GF-D8 (cell line): ENCODE measurements around the gene MMP3.
"Not testable (repeated sequence)": the region's sequence is repeated elsewhere in the genome, so short reads cannot be mapped to it uniquely, and the experiment has no call there.

Experiments
- DNase-seq: peaks from one replicate; lab custom pipeline; 2025; lab: John Stamatoyannopoulos, UW

Gene MMP3

DNA sequence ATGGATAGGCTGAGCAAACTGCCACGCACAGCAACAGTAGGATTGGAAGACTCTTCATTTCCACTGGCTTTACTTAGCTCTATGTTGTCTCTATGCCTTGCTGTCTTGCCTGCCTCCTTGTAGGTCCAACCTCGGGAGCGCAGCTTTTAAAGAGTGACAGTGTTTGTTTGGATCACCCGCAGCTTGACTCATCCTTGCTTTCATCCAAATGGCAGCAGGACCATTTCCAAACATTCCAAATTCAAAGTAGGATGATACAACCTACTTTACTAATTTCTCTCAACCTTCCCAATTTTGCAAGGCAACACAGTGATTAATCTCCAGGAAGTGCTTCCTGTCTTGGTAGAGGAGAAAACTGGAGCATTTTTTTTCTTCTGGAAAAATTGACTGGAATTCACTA is at the start of gene MMP3:
Gene MMP3, minus strand, starts transcription at position 121 of the 400 bp plus-strand sequence. Its CDS starts 63 bp downstream, at position 58.
- DNase-seq, result no peak

DNA sequence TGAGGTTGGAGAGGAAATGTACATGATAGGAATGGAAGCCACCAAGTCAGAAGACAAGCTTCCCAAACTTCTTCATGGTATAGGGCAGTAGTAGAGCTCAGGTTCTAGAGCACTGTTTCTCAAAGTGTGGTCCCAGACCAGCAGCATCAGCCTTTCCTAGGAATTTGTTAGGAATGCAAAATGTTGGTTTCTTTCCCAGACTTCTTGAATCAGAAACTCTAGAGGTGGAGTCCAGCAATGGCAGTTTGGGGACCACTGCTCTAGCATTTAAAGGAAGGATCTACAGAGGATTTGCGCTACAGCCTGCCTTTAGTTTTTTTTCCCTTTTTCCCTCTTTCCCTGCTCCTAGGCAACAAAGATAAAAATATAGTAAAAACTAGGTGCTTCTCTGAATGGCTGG is 48.3 kb upstream of the MMP3 start:
- no peak for DNase-seq

DNA sequence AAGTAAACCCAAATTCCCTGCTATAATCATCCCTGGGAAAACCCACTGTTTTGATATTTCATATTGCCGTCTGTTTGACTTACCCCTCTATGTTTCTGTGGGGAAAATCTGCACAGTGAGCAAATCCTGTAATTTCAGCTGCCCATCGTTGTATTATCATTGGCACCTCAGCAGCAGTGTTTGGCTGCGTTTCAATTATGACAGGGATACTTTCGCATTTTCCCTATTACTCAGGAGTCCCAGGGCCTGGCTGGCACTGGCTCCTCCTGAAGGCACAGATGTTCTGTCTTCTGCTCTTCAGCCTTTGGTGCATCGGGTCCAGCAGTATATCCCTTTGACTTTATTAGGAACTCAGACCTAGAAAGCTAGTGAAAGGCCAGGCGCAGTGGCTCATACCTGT is 43.6 kb upstream of the MMP3 start:
- no peak for DNase-seq

DNA sequence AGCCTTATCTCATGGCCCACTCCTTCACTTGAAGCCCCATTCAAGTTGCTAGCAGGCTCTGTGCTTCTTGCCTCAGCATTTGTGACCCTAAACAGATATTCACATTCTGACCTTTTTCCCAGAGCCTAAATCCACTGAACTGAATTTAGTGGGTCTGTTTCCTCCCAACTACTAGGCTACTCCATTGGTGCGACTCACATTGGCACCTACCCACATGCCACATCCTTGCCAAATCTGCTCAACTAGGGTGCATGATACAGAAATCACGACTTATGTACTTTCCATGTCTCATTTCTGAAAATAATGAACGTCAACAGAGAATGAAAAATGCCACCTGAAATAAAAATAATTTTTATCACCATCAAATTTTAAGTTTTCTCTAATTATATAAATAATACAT is 39.7 kb upstream of the MMP3 start:
- no peak for DNase-seq

DNA sequence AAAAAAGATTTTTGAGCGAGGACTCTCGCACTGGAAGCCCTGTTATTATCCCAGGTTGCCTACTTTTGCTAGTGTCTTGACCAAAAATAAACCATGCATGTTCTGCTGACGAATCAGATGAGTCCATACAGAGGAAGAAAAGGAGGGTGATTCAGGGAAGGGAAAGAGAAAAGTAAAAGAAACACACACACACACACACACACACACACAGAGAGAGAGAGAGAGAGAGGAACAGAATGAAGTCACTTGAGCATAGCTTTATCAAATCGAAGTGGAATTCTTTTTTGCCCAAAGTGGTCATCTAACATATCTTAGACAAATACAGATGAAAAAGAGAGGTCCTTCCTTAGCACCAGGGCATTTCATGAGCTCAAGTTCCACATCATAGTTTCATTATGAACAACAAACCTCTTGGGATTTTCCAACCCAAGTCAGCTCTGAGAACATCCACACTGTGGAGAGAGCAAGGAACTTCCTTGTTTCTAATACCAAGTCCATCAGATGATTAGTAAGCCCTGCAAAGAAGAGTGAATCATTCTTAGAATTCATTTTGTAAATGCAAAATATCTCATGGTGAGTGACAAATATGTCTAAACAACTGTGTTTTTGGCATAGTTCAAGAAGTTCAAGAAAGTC is 39.1 kb upstream of the MMP3 start:
- DNase-seq, result no peak

DNA sequence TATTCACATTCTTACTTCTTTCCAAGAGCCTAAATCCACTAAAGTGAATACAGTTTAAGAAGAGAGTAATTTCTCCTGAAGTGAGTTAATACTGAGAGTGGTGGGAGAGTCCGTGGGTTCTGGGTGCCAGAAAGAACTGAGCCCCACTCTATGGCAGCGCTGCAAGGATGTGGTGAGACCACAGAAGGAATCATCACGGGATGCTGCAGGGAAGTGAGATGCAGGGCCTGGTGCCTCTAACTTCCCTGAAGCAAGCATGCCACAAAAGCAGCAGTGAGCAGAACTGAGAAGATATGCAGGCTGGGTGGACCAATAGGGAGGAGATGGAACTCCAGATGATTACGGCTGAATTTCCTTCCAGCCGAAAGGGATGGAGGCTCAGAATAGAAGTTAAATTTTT is 36.4 kb upstream of the MMP3 start:
- DNase-seq, result no peak

DNA sequence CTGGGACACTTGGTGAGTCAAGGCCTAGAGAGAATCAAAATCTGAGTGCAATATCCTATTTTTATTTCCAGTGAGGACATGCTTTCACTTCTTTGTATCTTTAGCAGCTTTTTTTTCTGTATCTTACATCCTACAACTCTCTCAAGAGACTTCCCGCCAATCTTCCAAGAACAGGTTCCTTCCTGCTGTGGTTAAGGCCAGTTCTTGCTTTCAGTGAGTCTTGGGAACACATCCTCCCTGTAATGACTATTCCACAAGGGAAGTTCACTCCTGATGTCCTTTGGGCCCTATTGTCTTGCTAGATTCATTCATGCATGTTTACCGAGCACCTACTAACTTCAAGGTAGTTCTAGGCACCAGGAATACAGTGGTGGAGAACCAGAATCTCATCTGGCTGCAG is 35.2 kb upstream of the MMP3 start:
- DNase-seq, result no peak

DNA sequence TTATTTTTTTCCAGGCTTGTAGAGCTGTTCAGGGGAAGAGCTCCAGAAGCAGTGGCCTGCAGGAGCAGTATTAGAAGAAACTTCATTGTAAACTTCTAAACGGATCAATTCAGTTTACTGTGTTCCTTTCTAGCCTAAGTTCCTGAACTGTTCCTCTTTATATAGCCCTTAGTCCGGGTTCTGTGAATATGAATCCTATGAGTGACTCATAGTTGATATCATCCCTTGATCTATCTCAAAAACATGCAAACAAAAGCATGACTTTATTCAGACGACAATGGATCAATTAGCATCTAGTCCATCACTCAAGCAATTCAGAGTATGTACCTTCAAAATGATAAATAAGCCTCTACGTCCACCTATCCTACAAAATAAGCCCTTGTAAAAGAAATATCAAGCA is 31.4 kb upstream of the MMP3 start, which contains the start of gene MMP12:
Gene MMP12, minus strand, starts transcription at position 131 of the 400 bp plus-strand sequence. Its CDS starts 45 bp downstream, at position 86.
- DNase-seq, result no peak

DNA sequence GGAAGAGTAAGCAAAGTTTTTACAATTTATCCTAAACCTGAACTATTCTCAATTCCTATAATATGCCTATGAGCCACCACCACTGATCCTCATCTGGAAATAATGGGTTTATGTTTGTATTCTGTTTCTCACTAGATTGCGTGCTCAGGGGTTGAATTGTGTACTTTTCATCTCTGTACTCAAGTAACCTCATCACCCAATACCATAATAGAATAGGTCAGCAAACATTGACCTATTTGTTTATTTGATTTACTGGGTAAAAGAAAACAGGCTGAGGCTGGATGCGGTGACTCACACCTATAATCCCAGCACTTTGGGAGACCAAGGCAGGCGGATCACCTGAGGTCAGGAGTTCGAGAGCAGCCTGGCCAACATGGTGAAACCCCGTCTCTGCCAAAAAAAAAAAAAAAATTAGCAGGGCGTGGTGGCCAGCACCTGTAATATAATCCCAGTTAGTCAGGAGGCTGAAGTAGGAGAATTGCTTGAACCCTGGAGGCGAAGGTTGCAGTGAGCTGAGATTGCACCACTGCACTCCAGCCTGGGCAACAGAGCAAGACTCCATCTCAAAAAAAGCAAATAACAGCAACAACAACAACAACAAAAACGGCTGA is 26.1 kb upstream of the MMP3 start:
- DNase-seq, result not testable (repeated sequence)

DNA sequence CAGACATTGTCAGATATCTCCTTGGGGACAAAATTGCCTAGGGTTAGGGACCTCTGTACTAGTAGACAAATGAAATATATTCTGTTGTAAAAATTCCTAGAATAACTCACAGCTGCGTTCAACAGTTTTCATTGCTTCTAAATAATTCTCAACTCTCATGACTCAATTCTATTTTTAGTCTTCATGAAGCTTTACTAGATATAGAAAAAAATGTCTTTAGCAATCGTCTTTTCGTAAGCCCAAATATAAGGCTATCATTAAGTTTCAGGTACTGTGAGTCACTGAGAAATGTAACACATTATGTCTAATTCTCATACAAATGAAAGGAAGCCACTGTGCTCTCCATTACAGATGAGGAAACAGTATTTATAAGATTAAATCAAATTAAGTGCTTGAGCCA is 24.9 kb upstream of the MMP3 start:
- DNase-seq, result no peak

DNA sequence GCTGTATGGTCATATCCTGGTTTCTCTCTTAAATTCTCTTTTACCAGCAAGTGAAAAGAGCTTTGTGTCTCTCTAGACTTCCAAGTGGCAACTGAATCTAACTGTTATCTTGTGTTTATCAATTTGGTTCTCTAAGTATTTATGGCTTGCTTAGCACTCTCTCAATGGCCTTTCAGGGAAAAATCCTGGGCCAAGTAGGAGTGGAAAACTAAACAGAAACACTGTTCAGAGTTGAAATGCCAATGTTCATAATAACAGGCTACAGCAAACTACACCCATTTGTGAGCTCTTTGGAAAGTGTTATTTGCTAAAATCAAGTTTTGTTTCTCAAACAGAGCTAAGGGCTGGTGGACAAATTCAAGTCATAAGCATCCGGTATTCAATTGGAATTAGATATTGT is 21.3 kb upstream of the MMP3 start:
- no peak for DNase-seq

DNA sequence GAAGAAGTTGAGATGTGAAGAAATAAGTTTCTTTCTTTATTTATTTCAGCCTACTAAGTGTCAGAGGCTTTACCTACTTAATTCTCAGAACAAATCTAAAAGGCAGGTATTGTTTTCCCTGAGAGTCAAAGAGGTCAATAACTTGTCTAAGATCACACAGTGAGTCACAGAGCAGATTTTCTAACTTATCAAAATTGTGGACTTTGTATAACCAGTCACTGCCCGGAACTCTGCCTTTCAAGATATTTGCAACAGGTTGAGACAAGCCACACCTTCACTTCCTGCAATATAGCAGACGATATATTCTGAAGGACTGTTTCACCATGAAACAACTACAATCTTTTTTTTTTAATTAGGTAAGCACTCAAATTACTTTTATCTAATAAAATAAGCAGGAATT is 10.5 kb upstream of the MMP3 start:
- no peak for DNase-seq

DNA sequence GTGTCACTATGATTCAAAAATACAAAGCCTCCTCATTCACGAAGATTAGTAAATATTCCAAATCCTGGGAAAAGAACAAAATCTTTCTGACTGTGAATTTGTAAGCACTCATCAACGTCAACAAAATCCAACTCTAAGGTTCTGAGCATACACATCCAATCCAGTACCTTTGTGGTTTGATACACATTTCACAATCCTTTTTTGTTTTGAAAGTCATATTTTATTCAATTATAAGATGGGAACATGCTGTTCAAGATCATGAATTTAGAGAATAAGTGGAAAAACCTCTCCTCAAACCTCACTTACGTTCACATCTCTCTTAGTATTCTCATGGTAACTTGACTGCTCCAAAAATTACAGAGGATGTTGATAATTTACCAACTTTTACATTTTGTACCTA is 9.6 kb upstream of the MMP3 start:
- no peak for DNase-seq

DNA sequence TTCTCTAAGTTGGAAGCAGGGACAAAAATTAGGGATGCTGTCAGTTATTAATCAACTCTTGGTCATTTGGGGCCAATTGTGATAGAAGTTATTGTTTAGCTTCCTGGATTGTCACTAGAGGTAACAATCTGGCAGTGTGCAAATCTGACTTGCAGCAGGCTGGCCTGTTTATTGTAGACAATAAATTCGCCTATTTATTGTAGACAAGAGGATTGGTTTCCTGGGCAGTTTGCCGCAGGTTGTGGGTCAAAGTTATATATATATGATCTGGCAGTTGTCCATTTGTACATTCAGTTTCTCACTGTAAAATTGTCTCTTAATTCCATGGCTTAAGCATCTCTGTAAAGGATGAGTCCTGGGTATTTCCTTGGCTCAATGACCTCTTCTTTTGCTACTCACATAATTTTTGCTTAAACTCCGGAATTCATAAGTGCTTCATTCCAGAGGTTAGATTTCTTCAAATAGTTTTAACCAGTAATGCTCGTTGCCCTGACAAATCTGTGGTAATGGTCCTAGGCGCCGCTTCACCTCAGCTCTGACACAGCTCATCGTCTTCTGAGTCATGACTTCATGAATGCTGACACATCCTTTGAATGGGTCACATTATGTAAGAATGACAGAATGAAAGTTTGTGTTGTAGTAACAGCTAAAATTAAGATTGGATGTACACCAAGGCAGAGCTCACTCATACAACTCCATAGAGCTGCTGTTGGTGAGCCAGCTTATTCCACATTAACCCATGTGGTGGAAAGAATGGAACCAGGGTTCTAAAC is 7.8 kb upstream of the MMP3 start:
- DNase-seq, result no peak

DNA sequence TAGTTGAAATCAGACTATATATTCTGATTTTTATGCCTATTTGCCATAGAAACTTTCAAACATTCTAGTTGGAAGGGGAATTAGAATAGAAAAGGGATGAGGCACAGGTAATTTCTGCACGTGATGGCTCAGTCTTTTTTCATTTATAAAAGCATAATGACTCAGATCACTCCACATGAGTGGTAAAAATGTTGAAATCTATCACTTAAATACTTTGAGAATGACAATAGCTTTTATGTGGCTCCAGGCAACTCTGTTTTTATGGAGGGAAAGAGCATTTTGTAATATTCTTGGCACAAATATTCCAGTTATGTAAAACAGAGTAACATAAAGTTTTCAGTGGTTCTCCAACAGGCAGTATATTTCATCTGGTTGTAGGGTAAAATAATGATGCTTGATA is 5.9 kb upstream of the MMP3 start:
- DNase-seq, result no peak

DNA sequence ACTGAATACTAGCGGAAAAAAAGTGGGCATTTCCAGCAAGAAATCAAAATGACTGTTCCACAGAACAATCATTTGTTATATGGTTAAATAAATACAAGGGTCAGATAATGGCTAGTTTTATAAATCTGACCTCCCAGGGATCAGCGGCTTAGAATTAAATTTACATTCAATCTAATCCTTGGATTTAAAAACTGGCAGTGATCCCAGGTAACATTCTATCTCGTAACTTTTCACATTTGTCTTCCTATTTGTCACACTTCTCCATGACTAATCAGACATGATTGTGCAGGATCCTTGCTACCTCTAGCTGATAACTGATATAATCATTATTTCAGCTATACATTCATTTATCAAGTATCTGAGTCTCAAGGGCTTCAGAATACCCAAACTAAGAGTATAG is 2.9 kb upstream of the MMP3 start:
- DNase-seq, result no peak

DNA sequence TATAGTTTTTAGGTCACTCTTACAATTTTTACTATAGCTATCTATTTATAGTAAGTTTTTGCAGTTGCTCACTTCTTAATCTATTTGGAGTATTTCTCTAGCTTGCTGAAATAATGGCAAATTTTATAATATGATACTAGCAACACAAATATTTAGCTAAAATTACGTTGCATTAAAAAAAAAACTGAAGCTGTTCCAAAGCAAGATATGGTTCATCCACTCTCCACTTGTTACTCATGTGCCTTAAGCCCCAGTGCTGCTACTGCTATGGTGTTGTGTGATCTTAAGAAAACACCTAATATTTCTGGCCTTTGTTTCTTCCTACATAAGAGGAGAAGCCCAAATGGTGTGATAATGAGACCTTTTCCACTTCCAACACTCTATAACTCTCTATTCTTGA is 479 bp downstream of the MMP3 start:
- no peak for DNase-seq

DNA sequence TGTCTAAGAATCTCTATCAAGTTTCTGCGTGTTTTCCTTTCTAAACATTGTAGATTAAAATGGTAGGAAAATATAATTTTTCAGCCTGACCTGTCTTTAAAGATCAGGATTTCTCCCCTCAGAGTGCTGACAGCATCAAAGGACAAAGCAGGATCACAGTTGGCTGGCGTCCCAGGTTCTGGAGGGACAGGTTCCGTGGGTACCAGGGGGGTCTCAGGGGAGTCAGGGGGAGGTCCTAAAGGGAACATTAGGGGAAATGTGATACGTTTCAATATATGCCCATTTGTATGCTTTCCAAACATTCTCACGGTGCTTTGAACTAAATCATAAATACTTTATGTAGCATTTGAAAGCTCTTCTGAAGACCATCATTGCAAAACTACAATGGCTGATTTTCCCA is 3.4 kb downstream of the MMP3 start:
- DNase-seq, result no peak

DNA sequence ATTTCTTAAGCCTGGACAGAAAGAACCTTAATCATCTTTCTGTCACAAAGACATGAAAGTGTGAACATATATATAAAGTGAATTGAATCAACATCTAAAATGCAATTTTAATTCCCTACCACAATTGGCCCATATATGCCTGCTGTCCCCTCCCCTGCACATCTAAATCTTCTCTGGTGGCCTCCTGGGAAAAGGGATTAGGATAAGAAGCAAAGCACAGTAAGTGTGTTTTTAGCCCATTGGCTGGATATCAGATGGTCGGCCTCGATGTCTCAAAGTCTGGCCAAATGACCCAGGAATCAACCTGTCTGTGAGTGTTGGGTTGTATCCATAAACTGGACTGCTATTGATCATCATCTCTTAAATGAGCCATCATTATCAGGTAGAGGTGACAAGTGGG is 5.8 kb downstream of the MMP3 start:
- DNase-seq, result no peak

DNA sequence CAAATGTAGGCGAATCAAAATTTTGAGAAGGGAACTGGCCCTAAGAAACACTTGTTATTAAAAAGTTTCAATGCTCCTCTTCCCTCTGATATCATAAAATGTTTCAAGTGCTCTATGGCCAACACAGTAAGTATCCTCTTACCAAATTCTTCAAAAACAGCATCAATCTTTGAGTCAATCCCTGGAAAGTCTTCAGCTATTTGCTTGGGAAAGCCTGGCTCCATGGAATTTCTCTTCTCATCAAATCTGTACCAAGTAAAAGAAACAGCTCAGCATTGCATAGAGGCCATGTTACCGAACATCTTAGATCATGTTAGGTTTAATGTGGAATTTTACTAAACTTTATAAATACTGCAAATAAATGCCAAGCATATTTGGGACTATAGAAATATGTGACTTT is 6.3 kb downstream of the MMP3 start:
- no peak for DNase-seq

DNA sequence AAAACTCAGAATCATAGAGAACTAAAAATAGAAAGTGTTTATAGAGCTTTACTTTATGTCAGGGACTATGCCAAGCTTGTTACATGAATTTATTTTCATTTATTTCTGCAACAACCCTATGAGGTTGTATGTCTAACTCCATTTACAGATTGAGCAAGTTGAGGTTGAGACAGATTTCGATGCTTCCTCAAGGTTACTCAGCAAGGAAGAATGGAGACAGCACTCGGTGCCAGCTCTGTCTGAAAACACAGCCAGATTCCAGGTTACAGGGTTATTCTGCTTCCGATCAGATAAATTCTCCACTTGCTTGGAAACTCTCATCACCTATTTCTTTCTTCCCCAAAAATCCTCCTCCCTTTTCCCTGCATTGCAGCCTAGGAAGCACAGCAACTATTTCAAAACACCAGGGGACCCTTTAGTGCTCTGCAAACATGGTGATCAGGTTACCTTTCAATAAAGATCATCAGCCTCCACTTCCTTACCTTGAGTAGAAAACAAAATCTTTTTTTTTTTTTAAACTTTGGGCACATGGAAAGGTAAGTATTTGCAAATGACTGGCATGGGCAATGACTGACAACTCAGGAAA is 7.0 kb downstream of the MMP3 start:
- no peak for DNase-seq

DNA sequence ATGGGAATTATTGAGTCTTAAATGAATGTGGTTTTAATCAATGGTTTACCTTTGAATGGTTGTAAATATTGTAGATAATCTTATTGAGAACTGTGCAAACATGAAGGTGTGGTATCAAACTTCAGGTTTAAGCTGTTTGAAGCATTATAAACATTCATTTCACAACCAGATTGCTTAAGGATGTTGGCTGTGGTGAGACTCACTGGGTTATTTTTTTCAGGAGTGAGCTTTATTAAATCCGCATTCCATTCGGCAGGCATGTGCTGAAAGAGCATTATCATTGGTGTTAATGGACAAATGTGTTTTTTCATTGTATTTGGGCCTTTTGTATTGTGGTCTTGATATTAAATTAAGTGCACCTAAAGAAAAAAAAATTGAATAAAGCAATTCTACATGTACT is 9.7 kb downstream of the MMP3 start:
- no peak for DNase-seq

DNA sequence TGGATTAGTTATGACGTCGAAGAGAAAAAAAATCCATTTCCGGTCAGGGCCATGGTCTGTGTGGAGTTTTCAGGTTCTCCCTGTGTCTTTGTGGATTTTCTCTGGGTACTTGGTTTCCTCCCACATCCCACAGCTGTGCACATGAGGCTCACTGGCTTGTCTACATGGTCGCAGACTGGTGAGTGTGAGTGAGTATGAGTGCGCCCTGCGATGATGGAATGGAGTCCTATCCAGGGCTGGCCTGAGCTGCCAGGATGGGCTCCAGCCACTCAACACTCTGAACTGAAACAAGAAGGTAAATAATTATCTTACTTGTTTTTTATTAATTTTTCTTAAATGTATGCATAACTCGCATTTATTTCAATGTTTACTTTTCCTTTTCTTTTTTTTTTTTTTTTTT is 10.8 kb downstream of the MMP3 start:
- DNase-seq, result no peak
